Bronchial epithelial cell (primary cell): ENCODE data around the gene WDR90. TPM values are rescaled to one million over a fixed set of nuclear protein-coding genes. Genes with fewer than 3 reads are reported as not detected.

Source experiments
- DNase-seq: peaks from one replicate; pipeline ENCODE4 v3.0.0-alpha.2; 2010; ENCODE audit warnings: low read depth
- FAIRE-seq: peaks from 2 replicates; lab custom pipeline; 2011; peaks lifted over from hg19 to GRCh38; lab: Jason Lieb, UNC
- H3K27me3 ChIP-seq: 2 replicates; pipeline ENCODE4 v1.5.1; 2011; ENCODE audit warnings: low read length; ENCODE audit not compliant: control insufficient read depth, insufficient read depth
- H3K36me3 ChIP-seq: 2 replicates; pipeline ENCODE4 v1.5.1; 2011; ENCODE audit warnings: low read length; ENCODE audit not compliant: control insufficient read depth, insufficient read depth
- H3K4me3 ChIP-seq: 2 replicates; pipeline ENCODE4 v1.5.1; 2011; ENCODE audit warnings: mild to moderate bottlenecking, low read depth, low read length, control low read depth
- CTCF ChIP-seq: IDR thresholded peaks from 2 replicates; pipeline ENCODE4 v1.5.1; 2011; ENCODE audit warnings: mild to moderate bottlenecking, moderate library complexity, low read length, control low read depth, inconsistent platforms; ENCODE audit not compliant: insufficient read depth, severe bottlenecking
- total RNA-seq: library from RNA; depleted of rRNA; stranded (reverse); fragments of >200 nt; gene quantifications from 2 replicates; pipeline ENCODE4 v1.2.1, GENCODE V29; 2014

The WDR90 gene
- total RNA-seq, 1 donor from 2014 or later, result 4.2 TPM

GRCh38 chr16:635573-636205 lies 13.5 kb upstream of the WDR90 start:
- Histone ChIP-seq H3K4me3 (peak overlapping the region; percentile 91), H3K27me3 (no peaks in the 10 kb centered on the region), H3K36me3 (peaks cover 3% of the 10 kb centered on the region)
- DNase-seq, result no peak
- TF ChIP-seq CTCF, result no peak
- FAIRE-seq, result no peak

- DNase-seq (peak; percentile 82), FAIRE-seq (no peak)
- H3K36me3 ChIP-seq, result peaks cover 3% of the 10 kb centered on the region
- TF ChIP-seq CTCF, result peak; percentile 4
- H3K4me3 ChIP-seq, result peak within 1 kb of the TSS; percentile 91
- no peaks in the 10 kb centered on the region for H3K27me3 ChIP-seq
These were observed 12.7 kb upstream of the WDR90 start, which contains the start of gene METTL26 for GRCh38 chr16:636206-637080. TSS of gene METTL26 (minus strand) at chr16:636305. CDS start at chr16:636290, 15 bp downstream.

- TF ChIP-seq CTCF, result no peak
- no peak for FAIRE-seq
- DNase-seq, result no peak
These were observed 11.8 kb upstream of the WDR90 start for GRCh38 chr16:637081-638018.

GRCh38 chr16:638034-638543 lies 11.1 kb upstream of the WDR90 start:
- no peak for DNase-seq
- no peak for FAIRE-seq
- peaks cover 3% of the 10 kb centered on the region for H3K36me3 ChIP-seq
- TF ChIP-seq CTCF, result no peak
- no peaks in the 10 kb centered on the region for H3K27me3 ChIP-seq
- H3K4me3 ChIP-seq, result no peak overlapping the region

More at GRCh38 chr16:637081-638018, 11.8 kb upstream of the WDR90 start:
- peak overlapping the region; percentile 91 for H3K4me3 ChIP-seq
- peaks cover 3% of the 10 kb centered on the region for H3K36me3 ChIP-seq
- H3K27me3 ChIP-seq, result no peaks in the 10 kb centered on the region

- Histone ChIP-seq H3K36me3 (peaks cover 2% of the 10 kb centered on the region), H3K4me3 (no peak overlapping the region), H3K27me3 (no peaks in the 10 kb centered on the region)
- FAIRE-seq (no peak), DNase-seq (no peak)
- TF ChIP-seq CTCF, result no peak
These were observed 10.3 kb upstream of the WDR90 start for GRCh38 chr16:638836-639235.
